Neuronal stem cell (in vitro differentiated cells): ENCODE data around the gene RAB32. TPM values are rescaled to one million over a fixed set of nuclear protein-coding genes. Genes with fewer than 3 reads are reported as not detected.

Experiments
- DNase-seq: peaks from one replicate; pipeline ENCODE4 v3.0.0-alpha.2; 2013; ENCODE audit warnings: low spot score
- H2AFZ ChIP-seq: one replicate; pipeline ENCODE4 v1.6.1; 2013; ENCODE audit warnings: mild to moderate bottlenecking, low read length, inconsistent platforms
- H2AK5ac ChIP-seq: 2 replicates; pipeline ENCODE4 v1.6.1; 2013; ENCODE audit warnings: low read depth, mild to moderate bottlenecking, inconsistent platforms, low read length, moderate library complexity, mixed read lengths
- H2BK120ac ChIP-seq: 2 replicates; pipeline ENCODE4 v1.6.1; 2013; ENCODE audit warnings: low read depth, mild to moderate bottlenecking, inconsistent platforms, low read length, moderate library complexity, mixed read lengths
- H2BK12ac ChIP-seq: one replicate; pipeline ENCODE4 v1.6.1; 2013; ENCODE audit warnings: low read length, inconsistent platforms
- H2BK15ac ChIP-seq: 2 replicates; pipeline ENCODE4 v1.6.1; 2013; ENCODE audit warnings: mild to moderate bottlenecking, low read length, inconsistent platforms, mixed read lengths
- H2BK5ac ChIP-seq: one replicate; pipeline ENCODE4 v1.6.1; 2013; ENCODE audit warnings: inconsistent platforms, mild to moderate bottlenecking, low read length, moderate library complexity
- H3K14ac ChIP-seq: one replicate; pipeline ENCODE4 v1.6.1; 2013; ENCODE audit warnings: low read length, inconsistent platforms
- H3K18ac ChIP-seq: 2 replicates; pipeline ENCODE4 v1.6.1; 2013; ENCODE audit warnings: low read length, inconsistent platforms
- H3K23ac ChIP-seq: 2 replicates; pipeline ENCODE4 v1.6.1; 2013; ENCODE audit warnings: low read depth, mild to moderate bottlenecking, mixed read lengths, low read length, inconsistent platforms; ENCODE audit not compliant: poor library complexity
- H3K27ac ChIP-seq: replicated peaks from 3 replicates; pipeline ENCODE4 v1.5.1; 2013; ENCODE audit warnings: low read length, inconsistent platforms
- H3K27me3 ChIP-seq, 3 experiments: 2 replicates each; pipeline ENCODE4 v1.6.1; 2013; ENCODE audit warnings: low read length in 3 of 3, mild to moderate bottlenecking in 2 of 3, inconsistent platforms in 1 of 3, low read depth in 1 of 3, mixed read lengths in 1 of 3, moderate library complexity in 1 of 3; ENCODE audit not compliant: control insufficient read depth in 3 of 3, insufficient read depth in 3 of 3
- H3K36me3 ChIP-seq, 2 donors: replicated peaks in 1 of 2; 2 replicates each; pipeline ENCODE4 v1.6.1; 2013; ENCODE audit warnings: low read length in 2 of 2; ENCODE audit not compliant: control insufficient read depth in 2 of 2, insufficient read depth in 2 of 2
- H3K4ac ChIP-seq: 2 replicates; pipeline ENCODE4 v1.6.1; 2013; ENCODE audit warnings: inconsistent platforms, mild to moderate bottlenecking, low read length, moderate library complexity
- H3K4me1 ChIP-seq, 2 donors: 1 replicate in 1 of 2; 2 replicates in 1 of 2; pipeline ENCODE4 v1.6.1; 2013; ENCODE audit warnings: low read length in 2 of 2, low read depth in 1 of 2; ENCODE audit not compliant: control insufficient read depth in 2 of 2, insufficient read depth in 1 of 2
- H3K4me2 ChIP-seq: one replicate; pipeline ENCODE4 v1.6.1; 2013; ENCODE audit warnings: mild to moderate bottlenecking, low read length, inconsistent platforms; ENCODE audit not compliant: insufficient read depth, poor library complexity, severe bottlenecking
- H3K4me3 ChIP-seq, 2 donors: 2 replicates each; pipeline ENCODE4 v1.5.1; 2013; ENCODE audit warnings: low read length in 2 of 2, mild to moderate bottlenecking in 2 of 2, inconsistent platforms in 1 of 2, moderate library complexity in 1 of 2
- H3K79me1 ChIP-seq: one replicate; pipeline ENCODE4 v1.6.1; 2013; ENCODE audit warnings: low read depth, mild to moderate bottlenecking, inconsistent platforms, low read length, moderate library complexity
- H3K9ac ChIP-seq: one replicate; pipeline ENCODE4 v1.6.1; 2013; ENCODE audit warnings: mild to moderate bottlenecking, low read depth, low read length, inconsistent platforms; ENCODE audit not compliant: poor library complexity
- H3K9me3 ChIP-seq, 2 donors: replicated peaks in 1 of 2; 2 replicates each; pipeline versions ENCODE3 to v1.6.1; 2013; ENCODE audit warnings: low read length in 2 of 2, mild to moderate bottlenecking in 2 of 2, inconsistent platforms in 1 of 2, low read depth in 1 of 2, mixed read lengths in 1 of 2, moderate library complexity in 1 of 2; ENCODE audit not compliant: control insufficient read depth in 2 of 2, insufficient read depth in 1 of 2
- H4K8ac ChIP-seq: one replicate; pipeline ENCODE4 v1.6.1; 2013; ENCODE audit warnings: low read depth, mild to moderate bottlenecking, inconsistent platforms, low read length, moderate library complexity
- H4K91ac ChIP-seq: one replicate; pipeline ENCODE4 v1.6.1; 2013; ENCODE audit warnings: low read length, low read depth, mild to moderate bottlenecking, inconsistent platforms; ENCODE audit not compliant: poor library complexity
- WGBS, 2 donors: extraction: QIAGEN DNeasy Blood & Tissue Kit; methylation state at CpG; one replicate each; pipeline ENCODE4 v1.1.7; 2013; ENCODE audit warnings: missing lambda C conversion rate in 2 of 2, mixed read lengths in 1 of 2; ENCODE audit not compliant: insufficient read length in 2 of 2, insufficient replicate concordance in 1 of 2; ENCODE audit errors: extremely low coverage in 2 of 2; 5-methylcytosine and 5-hydroxymethylcytosine counted together
- polyA plus RNA-seq, 2 experiments: library from polyadenylated mRNA; stranded (reverse); fragments of 200-250 nt; gene quantifications; one replicate each; pipeline ENCODE4 v1.2.3, GENCODE V29; 2013

Gene RAB32
- 9.1 TPM for polyA plus RNA-seq (2013, experiment 1 of 2)
- 9.6 TPM for polyA plus RNA-seq (2013, experiment 2 of 2)

DNA sequence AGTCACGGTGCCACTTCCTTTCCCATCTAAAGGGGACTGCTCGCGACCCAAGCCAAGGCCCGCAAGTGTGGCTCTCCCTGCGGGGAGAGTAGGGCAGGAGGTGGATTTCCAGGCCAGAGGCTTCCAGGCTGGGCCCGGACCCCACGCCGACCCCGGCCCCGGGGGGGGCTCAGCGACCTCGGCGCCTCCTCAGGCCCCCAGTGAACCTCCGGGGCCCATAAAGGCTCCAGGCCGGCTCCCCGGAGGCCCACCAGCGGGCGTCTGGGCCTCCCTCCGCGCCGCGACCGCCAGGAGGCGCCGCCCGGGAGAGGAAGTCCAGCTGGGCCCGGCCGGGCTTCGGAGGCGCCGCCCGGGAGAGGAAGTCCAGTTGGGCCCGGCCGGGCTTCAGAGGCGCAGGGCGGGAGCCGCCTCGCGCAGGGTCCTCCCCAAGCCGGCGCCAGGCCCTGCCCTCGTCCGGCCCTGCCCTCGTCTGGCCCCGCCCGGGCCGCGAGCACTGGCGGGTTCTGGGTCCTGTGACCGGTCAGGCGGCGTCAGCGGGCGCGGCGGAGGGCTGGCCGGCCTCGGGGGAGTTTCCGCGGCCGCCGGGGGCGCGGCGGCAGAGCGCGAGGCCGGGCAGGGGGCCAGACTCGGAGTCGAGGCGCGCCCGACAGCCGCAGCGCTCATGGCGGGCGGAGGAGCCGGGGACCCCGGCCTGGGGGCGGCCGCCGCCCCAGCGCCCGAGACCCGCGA, at the start of gene RAB32:
TSS of gene RAB32 (plus strand) at position 623 of the 729 bp plus-strand sequence. CDS start at position 662, 39 bp downstream.
- Histone ChIP-seq H3K18ac (peak within 1 kb of the TSS; percentile 98), H3K23ac (peak within 1 kb of the TSS; percentile 90), H4K91ac (no peak within 1 kb of the TSS), H4K8ac (no peak within 1 kb of the TSS), H3K36me3 (no peaks in the 10 kb centered on the region), H2BK120ac (no peak within 1 kb of the TSS), H3K79me1 (no peaks in the 10 kb centered on the region), H3K27ac (no peak within 1 kb of the TSS), H3K4me3 (peak within 1 kb of the TSS; percentile 56 to 89), H3K27me3 (no peaks in the 10 kb centered on the region), H2AFZ (peak within 1 kb of the TSS; percentile 77), H2BK15ac (peak within 1 kb of the TSS; percentile 67), H3K4ac (peak within 1 kb of the TSS; percentile 80), H3K4me1 (peaks cover 0 to 5% of the 10 kb centered on the region in 2 donors), H3K9me3 (no peaks in the 10 kb centered on the region), H2BK5ac (peak within 1 kb of the TSS; percentile 71), H2BK12ac (peak within 1 kb of the TSS; percentile 80), H3K14ac (peak within 1 kb of the TSS; percentile 87), H3K9ac (peak within 1 kb of the TSS; percentile 89), H2AK5ac (peak within 1 kb of the TSS; percentile 26), H3K4me2 (peak within 1 kb of the TSS; percentile 90)
- no CpG with 5 or more reads among the region's 86 CpGs for WGBS, 2 donors
- DNase-seq: peak; percentile 80

DNA sequence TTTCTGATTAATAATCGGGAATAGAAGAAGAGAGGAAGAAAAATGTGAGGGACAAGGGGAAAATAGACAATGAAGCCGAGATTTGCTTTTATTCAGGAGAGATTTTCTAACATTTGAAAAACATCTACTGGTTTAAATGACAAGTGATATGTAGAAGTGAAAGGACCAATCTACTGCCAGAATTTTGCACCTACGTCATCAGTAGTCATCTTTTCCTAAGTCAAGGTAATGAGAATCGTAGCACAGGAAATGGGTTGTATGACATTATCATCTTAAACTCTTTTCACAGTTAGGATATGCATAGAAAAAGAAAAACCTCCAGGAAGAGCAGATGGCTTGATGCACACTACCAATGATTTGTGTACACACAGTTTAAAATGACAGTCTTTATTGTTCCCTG, 45.3 kb upstream of the RAB32 start:
- WGBS, 2 donors: no CpG with 5 or more reads among the region's 4 CpGs
- H3K23ac ChIP-seq: no peak overlapping the region
- no peaks in the 10 kb centered on the region for H3K9me3 ChIP-seq
- H3K4ac ChIP-seq: no peak overlapping the region
- no peak overlapping the region for H4K91ac ChIP-seq
- no peaks in the 10 kb centered on the region for H3K4me1 ChIP-seq
- no peak overlapping the region for H3K9ac ChIP-seq
- no peak overlapping the region for H3K4me2 ChIP-seq
- no peak overlapping the region for H3K18ac ChIP-seq
- no peaks in the 10 kb centered on the region for H3K27me3 ChIP-seq
- H4K8ac ChIP-seq: no peak overlapping the region
- no peak overlapping the region for H3K4me3 ChIP-seq
- no peaks in the 10 kb centered on the region for H3K36me3 ChIP-seq
- H2BK15ac ChIP-seq: no peak overlapping the region
- H2BK120ac ChIP-seq: no peak overlapping the region
- no peak overlapping the region for H2AK5ac ChIP-seq
- no peak overlapping the region for H2BK5ac ChIP-seq
- no peak overlapping the region for H2AFZ ChIP-seq
- no peak for DNase-seq
- no peak overlapping the region for H3K27ac ChIP-seq
- H3K14ac ChIP-seq: no peak overlapping the region
- H3K79me1 ChIP-seq: no peaks in the 10 kb centered on the region
- H2BK12ac ChIP-seq: no peak overlapping the region

DNA sequence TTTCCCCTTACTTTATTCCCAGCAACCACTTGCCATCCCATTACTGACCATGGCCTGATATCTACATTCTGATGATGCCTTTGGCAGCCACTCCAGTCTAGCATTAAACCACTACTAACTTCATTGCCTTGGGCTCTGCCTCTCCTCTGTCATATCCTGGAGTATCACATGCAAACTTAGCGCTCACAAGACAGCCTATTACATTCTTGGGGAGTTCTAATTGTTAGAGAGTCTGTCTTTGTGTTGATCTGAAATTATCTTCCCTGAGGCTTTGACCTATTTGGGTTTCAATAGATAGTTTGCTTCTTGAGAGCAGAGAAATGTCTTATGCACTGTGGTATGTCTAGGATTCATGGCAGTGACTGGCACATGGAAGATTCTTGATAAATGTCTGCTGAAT, 40.5 kb upstream of the RAB32 start:
- Histone ChIP-seq H4K8ac (no peak overlapping the region), H3K36me3 (no peaks in the 10 kb centered on the region), H2BK12ac (no peak overlapping the region), H2BK15ac (no peak overlapping the region), H3K4me2 (no peak overlapping the region), H3K9me3 (no peaks in the 10 kb centered on the region), H3K4me1 (no peaks in the 10 kb centered on the region), H3K9ac (no peak overlapping the region), H3K23ac (no peak overlapping the region), H2AFZ (no peak overlapping the region), H2AK5ac (no peak overlapping the region), H2BK120ac (no peak overlapping the region), H3K4me3 (no peak overlapping the region), H4K91ac (no peak overlapping the region), H3K27me3 (no peaks in the 10 kb centered on the region), H3K27ac (no peak overlapping the region), H3K18ac (no peak overlapping the region), H3K79me1 (no peaks in the 10 kb centered on the region), H3K4ac (no peak overlapping the region), H2BK5ac (no peak overlapping the region), H3K14ac (no peak overlapping the region)
- no CpG with 5 or more reads among the region's 1 CpG for WGBS, 2 donors
- no peak for DNase-seq

DNA sequence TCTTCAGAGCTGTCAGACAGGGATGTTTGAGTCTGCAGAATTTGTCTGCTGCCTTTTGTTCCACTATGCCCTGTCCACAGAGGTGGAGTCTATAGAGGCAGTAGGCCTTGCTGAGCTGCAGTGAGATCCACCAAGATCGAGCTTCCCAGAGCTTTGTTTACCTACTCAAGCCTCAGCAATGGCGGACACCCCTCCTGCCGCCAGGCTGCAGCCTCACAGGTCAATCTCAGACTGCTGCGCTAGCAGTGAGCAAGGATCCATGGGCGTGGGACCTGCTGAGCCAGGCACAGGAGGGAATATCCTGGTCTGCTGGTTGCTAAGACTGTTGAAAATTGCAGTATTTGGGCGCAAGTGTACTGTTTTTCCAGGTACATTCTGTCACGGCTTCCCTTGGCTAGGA, 28.4 kb upstream of the RAB32 start:
- Histone ChIP-seq H2BK15ac (no peak overlapping the region), H2BK12ac (no peak overlapping the region), H3K4me1 (no peaks in the 10 kb centered on the region), H3K36me3 (no peaks in the 10 kb centered on the region), H3K14ac (no peak overlapping the region), H3K27me3 (no peaks in the 10 kb centered on the region), H2BK5ac (no peak overlapping the region), H4K91ac (no peak overlapping the region), H3K9me3 (no peaks in the 10 kb centered on the region), H2BK120ac (no peak overlapping the region), H3K9ac (no peak overlapping the region), H2AK5ac (no peak overlapping the region), H3K18ac (no peak overlapping the region), H2AFZ (no peak overlapping the region), H3K79me1 (no peaks in the 10 kb centered on the region), H3K4me3 (no peak overlapping the region), H3K23ac (no peak overlapping the region), H3K27ac (no peak overlapping the region), H4K8ac (no peak overlapping the region), H3K4ac (no peak overlapping the region), H3K4me2 (no peak overlapping the region)
- no CpG with 5 or more reads among the region's 7 CpGs for WGBS, 2 donors
- no peak for DNase-seq
